Activated gamma-delta T cell treated with anti-CD3 and anti-CD28 coated beads, Interleukin-2, amount 50 U/mL, for 16 hours (primary cell): ENCODE data around the gene SLC19A1.
"Not testable (repeated sequence)": the region's sequence is repeated elsewhere in the genome, so short reads cannot be mapped to it uniquely, and the experiment has no call there.

Experiments
- DNase-seq: peaks from one replicate; pipeline ENCODE4 v3.0.0-alpha.2; 2020; ENCODE audit warnings: low read depth

The SLC19A1 gene

DNA sequence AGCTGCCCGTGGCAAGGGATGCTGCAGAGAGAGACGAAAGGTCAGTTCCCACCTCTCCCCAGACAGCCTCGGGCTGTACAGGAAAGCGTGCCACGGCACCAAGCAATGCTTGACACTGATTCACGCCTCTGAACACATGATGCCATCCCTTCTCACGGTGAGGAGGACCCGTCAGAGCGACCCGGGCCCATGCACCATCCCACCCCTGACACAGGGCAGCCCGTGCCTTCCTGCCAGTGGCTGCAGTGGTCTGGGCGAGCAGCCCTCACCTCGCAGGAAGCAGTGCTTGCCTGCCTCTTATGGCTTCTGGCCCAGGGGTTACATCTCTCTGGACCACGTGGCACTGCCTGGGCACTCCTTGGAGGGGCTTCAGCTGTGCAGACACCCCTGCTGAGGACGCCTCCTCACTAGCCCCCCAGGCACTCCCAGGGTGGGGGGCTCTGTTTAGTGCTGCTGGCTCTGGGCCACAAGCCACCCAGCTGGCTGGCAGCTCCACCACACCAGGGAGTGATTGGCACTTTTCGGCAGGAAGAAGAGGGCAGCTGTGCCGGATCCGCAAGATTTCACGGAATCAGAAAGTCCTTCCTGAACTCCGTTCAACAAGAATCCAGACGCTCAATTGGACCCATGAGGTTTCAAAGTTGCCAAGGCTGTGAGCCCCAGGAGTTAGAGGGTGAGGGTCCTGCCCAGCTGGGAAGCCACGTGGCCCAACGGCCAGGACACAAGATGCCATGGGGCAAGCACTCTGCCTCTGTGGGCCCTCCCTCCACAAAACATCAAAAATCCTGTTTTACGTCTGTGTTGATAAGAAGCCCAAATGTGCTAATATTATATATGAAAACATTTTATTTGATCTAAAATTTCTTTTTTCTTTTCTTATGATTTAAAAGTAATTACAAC, 34.8 kb upstream of the SLC19A1 start:
- no peak for DNase-seq

DNA sequence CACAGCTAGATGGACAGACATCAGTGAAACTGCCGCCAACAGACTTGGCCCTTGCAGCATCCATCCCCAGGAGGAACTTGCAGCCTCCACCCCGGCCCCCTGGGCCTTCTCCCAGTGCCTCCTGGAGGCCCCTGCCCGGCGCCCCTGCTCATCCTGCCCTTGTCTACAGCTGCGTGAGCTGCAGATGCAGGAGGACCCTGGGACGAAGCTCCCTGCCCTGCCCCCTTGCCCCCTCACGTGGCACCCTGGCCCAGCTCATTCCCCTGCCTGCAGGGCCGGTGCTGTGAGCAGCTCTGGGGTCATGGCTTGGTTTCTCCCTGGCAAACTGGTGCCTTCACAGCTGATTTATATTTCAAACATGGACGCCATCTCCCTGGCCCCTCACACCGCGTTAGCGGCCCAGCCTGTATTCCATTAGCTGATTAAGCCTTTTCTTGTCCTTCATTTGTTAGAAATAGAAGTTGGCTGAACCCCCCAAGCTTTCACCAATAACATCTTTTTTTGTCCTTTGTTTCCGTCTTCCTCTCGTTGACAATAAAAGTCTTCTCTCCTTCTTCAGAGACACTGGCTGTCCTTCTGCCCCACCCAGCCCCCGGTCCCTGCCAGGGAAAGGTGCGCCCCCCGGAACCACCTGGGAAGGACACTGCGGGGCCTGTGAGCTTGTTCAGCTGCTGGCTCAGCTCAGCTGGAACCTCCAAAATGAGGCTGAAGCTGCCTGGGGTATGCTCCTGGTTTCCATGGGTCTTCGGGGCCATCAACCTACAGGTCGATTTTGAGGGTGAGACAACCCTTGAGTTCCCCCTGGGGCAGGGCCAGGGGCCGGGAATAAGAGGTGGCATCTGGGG, 34.0 kb upstream of the SLC19A1 start:
- DNase-seq, result no peak

DNA sequence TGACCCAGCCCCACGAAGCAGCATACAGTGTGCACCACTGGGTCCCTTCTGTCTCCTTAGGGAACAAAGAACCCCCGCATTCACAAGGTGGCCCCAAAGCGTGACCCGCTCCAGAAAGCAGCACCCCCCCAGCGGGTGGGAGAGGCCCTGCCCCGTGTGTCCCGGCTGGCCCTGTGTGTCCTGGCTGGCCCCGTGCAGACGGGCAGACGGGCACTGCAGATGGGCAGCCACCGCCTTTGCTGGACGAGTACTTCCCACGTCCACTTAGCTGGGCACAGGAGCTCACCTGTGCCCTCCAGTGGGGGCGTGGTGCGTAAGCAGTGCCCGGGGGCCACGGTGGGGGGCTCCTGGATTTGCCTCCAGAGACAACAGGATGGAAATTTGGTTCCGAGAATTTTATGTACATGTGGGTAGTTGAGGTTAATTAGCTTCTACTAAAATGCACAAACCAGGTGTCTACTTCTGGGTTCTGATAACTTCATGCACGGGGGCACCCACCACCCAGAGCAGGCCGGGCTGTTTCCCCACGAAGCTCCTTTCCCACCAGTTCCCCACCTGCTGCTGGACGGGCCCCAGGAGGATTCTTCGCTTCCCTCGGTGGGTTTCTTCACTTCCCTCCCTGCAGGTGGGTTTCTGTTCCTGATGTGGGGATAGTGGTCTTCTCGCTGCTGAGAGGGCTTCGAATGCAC, 33.2 kb upstream of the SLC19A1 start:
- DNase-seq, result no peak

DNA sequence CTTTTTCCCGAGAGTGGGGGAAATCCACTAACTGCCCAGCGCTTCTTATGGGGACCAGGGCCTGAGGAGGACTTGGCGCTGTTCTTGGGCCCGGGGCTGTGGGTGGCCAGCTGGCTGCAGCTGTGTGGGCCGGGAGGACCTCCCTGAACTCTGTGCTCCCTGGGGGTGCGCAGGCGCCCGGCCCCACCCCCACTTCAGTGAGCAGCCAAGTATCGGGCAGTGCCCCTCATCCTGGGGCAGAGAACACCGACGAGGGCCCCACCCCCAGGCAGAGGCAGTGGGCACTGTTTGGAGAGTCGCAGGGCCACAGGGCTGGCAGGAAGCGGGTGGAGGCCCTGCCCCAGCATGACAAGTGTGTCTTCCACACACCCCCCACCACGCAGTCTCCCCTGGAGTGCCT, 32.5 kb upstream of the SLC19A1 start:
- DNase-seq, result no peak

DNA sequence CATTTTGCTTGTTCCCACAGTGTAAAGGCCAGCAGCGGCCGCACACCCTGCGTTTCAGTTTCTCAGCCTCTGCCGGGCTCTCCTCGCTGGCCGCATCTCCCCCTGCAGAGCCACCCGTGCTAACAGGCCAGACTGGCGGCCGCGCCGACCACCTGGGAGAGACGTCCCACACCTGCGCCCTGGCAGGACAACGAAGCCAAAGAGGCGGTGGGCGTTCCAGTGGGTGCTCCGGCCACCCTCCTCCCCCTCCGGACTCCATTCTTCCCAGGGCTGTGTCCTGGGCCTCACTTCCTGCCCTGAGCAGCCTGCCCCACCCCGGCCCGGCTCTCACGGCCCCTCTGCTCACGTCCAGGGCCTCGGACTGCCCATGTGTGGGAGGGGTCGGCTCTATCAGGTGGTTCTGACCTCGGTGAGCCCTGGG, 31.9 kb upstream of the SLC19A1 start:
- no peak for DNase-seq

DNA sequence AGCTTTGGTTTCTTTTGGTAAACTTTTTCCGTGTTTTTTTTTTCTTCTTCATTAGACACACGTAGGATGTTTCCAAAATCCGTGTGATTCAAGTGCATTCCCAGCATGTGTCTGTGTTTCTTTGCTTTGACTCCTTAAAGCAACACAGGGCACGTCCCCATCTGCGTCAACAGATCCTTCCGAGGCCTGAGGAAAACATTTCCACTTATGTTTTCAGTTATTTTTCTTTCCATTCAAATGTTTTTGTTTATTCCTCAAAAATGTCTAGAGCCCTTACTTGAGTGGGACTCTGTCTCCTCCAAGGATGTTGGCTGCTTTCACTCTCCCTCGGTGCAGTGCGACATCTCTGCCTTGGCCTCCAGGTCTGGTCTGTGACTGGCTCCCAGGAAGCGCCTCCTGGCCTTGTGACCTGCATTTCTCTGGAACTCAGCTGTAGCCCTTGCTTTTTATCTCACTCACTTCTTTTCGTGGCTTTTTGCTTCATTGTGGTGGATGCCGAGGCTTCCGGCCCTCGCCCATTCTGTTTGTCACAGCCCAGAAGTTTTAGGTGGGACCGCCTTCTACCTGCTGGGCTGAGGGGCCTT, 31.3 kb upstream of the SLC19A1 start:
- no peak for DNase-seq

DNA sequence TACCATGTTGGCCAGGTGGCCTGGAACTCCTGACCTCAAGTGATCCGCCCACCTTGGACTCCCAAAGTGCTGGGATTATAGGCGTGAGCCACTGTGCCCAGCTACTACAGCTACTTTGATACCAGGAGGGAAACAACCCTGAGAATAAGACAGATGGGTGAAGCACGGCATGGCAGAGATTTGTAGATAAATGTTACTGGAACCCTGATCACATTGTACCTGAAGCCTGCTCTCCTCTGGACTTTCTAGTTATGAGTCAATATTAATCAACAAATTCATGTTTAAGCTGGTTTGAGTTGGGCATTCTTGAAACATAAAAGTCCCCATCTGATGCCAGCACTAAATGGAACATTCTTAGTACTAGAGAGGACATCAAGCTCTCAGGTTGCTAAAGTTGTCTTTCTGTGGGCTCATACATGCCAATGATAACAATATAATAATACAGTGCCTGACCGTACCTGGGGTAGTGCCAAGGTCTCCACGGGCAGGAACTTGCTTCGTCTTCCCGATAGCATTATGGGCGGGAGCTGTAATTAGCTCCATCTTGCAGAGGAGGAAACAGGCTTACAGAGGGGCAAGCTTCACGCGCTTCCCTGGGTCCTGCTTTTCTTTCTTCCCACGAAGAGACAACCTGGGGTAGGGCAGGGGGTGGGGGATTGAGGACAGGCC, 30.7 kb upstream of the SLC19A1 start:
- no peak for DNase-seq

DNA sequence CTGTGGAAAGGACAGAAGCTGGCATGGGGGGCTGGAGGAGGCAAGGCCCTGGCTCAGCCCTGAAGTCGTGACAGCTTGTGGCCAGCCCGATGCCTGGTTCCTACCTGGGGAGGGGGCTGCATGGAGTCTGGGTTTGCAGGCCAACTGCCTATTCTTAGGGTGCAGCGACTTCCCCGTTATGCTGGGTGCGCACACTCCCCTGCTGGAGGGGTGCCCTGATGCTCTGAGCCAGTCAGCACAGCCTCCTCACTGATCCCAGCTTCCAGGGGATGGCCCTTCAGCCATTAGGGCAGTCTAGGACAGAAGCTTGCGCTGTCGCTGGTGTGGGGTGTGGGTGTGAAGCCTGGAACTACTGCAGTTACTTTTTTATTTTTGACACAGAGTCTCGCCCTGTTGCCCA, 30.0 kb upstream of the SLC19A1 start:
- no peak for DNase-seq

DNA sequence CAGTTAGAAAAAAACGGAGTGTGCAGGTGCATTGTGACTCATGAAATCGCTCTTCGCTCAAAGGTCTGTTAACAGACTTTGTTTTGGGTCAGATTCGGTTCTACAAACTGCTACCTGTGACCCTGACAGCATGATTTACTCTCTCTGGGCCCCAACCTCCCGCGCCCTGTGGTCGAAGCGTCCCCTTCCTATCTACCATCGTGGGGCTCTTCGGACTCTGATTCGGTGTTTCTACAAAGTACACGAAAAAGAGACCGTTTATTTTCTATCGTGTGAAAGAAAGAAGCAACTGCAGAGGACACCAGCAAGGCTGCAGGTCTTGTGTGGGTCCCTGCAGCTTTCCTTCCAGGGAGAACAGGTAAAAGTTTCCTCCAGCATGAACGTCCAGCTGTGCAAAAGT, 29.4 kb upstream of the SLC19A1 start:
- no peak for DNase-seq

DNA sequence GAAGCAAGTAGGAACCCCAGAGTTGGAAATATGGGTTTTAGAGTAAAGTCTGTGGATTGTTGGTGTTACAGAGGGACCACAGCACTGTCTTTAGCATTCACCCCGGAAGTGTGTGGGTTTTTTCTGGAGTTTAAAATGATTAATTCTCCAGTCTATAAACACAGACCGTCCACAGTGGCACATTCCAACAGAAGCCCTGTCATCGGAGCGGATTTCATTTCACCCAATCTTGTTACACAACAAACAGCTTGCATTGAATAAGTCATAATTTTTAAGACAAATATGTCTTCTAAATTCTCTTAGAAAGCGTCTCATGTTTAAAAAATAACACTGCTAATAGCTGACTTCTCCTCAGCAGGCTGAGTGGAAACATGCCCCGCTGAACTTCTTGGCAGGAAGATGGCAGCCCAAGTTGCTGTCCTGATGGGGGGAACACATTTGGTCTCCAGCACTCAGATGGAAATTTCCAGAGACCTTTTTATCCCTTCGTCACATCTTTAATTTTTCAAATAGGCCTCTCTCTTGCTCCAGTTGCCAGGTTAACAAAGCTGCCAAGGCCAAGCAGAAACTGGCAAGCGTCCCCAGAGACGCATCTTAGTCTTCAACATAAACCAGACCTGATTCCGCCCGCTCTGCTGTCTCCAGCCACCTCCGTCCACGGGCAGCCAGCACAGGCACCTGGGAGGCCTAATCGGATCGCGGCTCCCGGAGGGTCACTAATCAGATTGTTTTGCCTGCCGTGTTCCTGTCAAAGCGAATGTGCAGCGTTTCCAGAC, 28.8 kb upstream of the SLC19A1 start:
- DNase-seq, result no peak

DNA sequence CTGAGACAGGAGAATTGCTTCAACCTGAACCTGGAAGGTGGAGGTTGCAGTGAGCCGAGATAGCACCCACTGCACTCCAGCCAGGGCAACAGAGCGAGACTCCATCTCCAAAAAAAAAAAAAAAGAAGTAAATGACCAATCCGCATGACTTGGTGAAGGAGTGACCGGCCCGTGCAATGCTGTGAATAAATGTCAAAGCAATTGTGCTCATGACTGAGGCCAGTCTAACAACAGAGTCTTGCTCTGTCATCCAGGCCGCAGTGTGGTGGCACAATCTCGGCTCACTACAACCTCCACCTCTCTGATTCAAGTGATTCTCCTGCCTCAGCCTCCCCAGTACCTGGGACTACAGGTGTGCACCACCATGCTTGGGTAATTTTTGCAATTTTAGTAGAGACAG, 27.8 kb upstream of the SLC19A1 start:
- DNase-seq, result no peak

DNA sequence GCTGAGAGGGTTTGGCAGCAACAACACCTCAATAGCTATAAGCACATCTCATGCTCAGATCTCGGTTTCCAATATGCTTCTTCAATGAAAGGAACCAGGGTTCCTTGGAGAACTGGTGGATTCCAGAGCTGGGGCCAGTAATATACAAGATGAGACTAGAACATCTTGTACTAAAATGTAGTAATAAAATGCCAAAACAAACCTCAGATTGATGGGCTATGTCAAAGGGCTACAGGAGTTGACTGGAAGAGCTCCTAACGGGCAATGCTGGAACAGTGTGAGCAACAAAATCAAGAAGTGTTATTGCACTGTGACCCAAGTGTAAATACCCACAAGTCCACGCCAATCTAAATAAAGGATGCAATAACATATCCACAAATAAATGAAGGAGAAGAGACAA, 26.1 kb upstream of the SLC19A1 start:
- DNase-seq, result no peak

DNA sequence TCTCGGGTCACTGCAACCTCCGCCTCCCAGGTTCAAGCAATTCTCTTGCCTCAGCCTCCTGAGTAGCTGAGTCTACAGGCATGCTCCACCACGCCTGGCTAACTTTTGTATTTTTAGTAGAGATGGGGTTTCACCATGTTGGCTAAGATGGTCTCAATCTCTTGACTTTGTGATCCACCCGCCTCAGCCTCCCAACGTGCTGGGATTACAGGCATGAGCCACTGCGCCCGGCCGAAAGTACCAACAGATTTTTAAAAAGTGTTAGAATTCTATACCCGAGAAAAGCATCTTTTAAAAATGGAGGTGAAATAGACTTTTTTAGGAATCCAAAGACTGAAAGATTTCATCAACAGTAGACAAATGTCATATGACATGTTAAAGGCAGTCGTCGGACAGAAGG, 21.9 kb upstream of the SLC19A1 start:
- DNase-seq, result not testable (repeated sequence)

DNA sequence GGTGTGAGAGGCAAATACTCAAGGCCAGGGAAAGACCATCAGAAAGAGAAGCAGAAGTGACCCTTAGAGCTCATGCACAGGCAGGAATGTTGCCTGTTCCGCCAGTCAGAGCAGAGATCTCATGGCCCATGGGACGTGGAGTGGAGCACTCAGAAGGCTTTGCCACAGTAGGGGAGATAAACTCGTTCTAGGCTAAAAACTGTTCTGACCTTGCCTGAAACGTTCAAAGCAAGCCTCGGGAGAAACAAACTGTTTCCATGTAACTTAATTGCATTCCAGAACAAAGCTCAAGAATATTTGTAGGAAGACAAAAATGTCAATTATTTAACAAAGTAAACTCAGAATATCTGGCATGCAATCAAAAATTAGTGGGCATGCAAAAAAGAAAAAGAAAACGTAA, 20.7 kb upstream of the SLC19A1 start:
- DNase-seq, result no peak

DNA sequence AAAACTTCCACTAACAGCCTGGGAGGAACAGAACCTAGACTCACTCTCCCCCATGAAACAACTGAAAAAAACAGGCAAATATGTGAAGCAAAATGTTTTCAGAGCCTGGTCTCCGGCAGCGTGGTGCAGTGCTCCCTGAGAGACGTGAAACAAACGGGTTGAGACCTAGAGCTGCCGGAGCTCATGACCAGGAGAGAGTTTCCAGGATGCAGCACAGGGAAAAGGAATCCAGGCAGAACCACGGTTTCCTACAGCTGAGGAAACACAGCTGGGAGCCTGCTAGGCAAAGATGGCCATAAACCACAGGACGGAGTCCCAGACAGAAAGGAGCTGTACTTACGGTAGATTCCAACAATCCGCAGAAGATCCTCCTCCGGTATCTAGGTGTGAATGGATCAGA, 20.2 kb upstream of the SLC19A1 start:
- no peak for DNase-seq

DNA sequence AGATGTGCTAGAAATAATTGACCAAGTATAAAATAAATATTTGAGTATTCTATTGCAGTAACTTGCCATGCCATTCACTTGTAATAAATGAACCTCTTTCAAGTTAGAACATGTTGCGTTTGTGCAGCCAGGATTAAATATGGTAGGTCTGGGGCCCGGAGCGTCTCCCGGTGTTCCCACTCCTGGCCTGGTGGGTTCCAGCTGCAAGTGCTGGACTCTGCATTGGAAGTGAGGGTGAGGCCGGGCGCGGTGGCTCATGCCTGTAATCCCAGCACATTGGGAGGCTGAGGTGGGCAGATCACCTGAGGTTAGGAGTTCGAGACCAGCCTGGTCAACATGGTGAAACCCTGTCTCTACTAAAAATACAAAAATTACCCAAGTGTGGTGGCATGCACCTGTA, 19.0 kb upstream of the SLC19A1 start:
- not testable (repeated sequence) for DNase-seq

DNA sequence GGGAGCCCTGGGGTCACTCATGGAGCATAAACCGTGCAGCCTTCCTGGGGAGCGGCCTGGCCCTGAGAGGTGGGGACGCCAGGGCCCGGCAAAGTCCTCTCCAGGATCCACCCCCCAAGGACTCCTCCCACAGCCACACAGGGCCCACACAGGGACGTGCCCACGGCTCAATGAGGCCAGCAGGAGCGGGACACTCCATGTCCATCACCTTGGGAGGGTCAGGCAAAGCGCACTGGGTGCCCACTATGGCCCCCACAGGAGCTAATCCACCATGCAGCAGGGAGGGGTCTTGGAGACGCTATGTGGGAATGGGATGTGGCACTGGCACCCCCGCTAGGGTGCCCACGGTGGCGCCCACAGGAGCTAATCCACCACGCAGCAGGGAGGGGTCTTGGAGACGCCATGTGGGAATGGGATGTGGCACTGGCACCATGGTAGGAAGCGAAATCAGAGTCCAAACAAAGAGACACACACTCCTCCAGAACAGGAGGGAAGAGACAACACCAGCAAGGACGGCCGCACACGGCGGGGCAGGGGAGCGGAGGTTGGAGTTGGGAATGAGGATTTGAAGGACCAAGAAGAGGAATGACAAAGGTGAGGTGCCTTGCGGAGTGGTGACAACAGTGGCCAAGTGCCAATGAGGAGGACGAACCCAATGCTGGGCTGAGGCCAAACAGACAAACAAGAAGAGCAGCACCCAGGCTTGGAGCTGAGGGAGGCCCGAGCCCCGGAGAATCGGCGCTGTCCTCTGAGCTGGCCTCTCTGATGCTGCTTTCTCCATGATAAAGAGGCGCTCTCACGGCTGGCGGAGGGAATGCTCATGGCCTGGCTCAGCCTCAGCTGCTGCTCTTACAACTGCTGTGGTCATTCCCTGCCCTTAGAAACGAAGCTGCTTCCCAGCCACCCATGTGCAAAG, 18.1 kb upstream of the SLC19A1 start:
- DNase-seq, result no peak

DNA sequence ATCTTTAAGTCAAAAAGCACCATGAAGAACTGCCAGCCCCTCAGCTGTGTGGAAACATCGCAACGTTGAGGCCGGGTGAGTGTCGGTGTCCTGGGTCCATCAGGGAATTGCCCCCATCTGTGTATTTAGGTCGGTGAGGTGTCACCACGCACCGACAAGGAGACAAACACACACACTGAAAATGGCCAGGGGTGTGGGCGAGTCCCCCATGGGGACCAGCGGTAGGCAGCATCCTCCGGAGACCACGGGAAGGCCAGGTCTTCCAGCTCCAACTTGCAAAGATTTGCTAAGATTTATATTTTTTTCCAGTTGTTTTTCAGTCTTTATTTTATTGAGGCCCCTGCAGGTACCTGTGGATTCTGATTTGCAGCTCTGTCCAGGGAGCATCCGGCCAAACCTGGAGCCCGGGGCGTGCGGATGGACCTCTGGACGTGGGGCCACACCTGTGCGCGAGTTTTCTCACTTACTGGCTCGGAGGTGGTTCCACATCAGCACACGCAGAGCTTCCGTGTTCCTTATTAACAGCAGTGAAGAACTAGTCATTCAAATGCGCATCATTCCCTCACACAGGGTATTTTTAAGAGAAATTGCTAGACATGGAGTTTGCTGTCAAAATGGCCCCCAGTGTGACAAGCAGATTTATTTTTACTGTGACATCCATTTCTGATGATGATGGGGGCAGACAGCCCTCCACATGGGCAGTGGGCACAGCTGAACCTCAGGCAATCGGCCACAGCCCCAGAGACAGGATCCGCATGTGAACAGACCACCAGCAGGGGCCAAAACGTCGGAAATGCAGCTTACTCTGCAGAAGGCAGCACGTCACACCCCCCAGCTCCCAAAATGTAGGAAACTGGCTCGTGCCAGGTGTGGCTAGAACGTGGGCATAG, 17.2 kb upstream of the SLC19A1 start:
- no peak for DNase-seq
